Activated CD4-positive, alpha-beta T cell treated with anti-CD3 and anti-CD28 coated beads, Interleukin-2, amount 50 U/mL, for 16 hours (primary cell): ENCODE results near the gene RNF213.
"Not testable (repeated sequence)": the region's sequence is repeated elsewhere in the genome, so short reads cannot be mapped to it uniquely, and the experiment has no call there.

Source experiments
- DNase-seq: peaks from one replicate; pipeline ENCODE4 v3.0.0-alpha.2; 2020

The RNF213 gene

DNA sequence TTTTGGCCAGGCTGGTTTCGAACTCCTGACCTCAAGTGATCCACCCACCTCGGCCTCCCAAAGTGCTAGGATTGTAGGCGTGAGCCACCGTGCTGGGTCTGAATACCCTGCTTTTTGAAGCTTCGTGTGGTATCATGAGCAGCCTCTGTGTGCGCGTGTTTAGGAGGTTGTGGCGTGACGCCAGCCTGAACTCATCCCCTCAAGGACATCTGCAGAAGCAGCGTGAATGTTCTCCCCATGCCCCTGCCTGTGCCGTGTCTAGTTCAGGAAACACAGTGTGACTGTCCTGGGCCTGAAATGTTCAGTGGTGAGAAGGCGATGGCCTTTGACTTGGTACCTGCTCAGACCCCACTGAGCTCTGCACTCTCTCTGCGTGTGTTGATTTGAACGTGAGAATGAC lies 35.6 kb downstream of the RNF213 start:
- DNase-seq = no peak

DNA sequence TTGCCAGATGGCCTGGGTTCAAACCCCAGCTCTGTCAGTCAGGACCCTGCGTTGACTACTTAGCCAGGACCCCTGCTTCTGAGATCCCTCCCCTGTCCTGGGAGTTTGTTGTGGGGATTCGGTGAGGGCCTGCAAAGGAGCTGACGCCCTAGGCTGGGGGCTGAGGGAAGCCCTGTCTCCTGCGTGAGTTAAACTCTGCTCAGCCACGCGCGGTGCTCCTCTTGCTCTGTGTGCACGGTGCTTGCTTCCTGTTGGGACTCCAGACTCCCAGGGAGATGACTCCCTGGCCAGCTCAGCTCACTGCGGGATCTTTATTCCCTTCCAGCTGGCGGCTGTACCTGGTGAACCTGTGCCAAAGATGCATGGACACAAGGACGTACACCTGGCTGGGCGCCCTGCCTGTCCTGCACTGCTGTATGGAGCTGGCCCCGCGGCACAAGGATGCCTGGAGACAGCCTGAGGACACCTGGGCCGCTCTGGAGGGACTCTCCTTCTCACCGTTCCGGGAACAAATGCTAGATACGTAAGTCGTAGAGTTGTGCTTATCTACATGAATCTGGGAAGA lies 37.4 kb downstream of the RNF213 start:
- no peak for DNase-seq

DNA sequence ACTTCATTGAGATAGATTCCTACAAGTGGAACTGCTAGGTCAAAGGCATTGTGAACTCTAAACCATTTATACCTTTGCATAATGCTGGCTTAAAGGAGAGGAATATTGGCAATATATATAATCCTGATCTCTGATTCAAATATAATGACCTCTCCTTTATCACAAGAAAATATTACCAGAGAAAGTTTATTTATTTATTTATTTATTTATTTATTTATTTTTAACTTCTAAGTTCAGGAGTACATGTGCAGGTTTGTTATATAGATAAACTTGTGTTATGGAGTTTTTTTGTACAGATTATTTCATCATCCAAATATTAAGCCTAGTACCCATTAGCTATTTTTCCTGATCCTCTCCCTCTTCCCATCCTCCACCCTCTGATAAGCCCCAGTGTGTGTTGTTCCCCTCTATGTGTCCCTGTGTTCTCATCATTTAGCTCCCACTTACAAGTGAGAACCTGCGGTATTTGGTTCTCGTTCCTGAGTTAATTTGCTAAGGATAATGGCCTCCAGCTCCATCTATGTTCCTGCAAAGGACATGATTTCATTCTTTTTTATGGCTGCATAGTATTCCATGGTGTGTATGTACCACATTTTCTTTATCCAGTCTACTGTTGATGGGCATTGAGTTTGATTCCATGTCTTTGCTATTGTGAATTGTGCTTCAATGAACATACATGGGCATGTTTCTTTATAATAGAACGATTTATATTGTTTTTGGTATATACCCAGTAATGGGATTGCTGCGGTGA lies 38.9 kb downstream of the RNF213 start:
- not testable (repeated sequence) for DNase-seq

DNA sequence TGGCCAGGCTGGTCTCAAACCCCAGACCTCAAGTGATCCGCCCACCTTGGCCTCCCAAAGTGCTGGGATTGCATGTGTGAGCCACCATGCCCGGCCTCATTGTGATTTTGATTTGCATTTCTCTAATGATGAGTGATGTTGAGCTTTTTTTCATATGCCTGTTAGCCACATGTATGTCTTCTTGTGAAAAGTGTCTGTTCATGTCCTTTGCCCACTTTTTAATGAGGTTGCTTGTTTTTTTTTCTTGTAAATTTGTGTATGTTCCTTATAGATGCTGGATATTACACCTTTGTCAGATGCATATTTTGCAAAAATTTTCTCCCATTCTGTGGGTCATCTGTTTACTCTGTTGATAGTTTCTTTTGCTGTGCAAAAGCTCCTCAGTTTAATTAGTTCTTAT lies 40.1 kb downstream of the RNF213 start:
- DNase-seq = not testable (repeated sequence)

DNA sequence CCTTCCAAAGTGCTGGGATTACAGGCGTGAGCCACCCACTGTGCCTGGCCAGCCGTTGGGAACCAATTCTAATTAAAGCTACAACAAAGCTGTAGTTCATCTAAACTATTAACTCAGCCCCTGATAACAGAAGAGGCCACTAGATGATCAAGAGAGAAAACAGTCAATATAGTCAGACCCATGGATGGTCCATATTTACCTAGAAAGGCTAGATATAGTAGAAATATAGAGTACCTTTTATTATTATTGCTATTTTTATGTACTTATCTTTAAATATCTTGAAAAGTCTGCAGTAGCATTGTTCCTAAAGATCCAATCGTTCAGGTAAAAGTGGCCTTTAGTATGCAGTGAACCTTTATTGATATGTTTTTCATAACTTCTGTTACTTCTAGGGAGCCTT lies 43.2 kb downstream of the RNF213 start:
- DNase-seq = no peak

DNA sequence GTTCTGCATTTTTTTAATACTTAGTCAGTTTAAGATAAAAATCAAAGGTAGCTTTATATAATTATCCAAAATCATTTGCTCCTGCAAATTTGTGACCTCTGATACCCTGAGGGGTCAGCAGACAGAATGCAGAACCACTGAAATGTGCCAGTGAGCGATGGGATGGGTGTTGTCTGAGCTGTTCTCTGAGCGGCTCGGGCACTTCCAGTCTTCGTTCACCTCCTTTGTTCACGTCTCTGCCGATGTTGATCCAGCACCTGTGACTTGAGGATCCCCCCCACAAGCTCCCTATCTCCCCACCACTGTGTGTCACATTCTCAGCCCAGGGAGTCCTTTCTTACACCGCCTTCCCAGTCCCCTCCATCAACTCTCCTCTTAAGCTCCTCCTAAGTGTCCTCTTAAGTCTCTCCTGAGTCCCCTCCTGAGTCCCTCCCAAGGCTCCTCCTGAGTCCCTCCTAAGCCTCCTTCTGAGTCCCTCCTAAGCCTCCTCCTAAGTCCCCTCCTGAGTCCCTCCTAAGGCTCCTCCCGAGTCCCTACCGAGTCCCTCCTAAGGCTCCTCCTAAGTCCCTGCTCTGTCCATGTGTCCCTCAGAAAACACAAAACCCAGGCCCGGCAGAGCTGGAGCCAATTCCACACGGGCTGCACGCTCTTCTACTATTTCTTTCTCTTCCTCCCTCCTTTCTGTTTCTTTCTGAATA lies 47.5 kb downstream of the RNF213 start:
- DNase-seq = no peak

DNA sequence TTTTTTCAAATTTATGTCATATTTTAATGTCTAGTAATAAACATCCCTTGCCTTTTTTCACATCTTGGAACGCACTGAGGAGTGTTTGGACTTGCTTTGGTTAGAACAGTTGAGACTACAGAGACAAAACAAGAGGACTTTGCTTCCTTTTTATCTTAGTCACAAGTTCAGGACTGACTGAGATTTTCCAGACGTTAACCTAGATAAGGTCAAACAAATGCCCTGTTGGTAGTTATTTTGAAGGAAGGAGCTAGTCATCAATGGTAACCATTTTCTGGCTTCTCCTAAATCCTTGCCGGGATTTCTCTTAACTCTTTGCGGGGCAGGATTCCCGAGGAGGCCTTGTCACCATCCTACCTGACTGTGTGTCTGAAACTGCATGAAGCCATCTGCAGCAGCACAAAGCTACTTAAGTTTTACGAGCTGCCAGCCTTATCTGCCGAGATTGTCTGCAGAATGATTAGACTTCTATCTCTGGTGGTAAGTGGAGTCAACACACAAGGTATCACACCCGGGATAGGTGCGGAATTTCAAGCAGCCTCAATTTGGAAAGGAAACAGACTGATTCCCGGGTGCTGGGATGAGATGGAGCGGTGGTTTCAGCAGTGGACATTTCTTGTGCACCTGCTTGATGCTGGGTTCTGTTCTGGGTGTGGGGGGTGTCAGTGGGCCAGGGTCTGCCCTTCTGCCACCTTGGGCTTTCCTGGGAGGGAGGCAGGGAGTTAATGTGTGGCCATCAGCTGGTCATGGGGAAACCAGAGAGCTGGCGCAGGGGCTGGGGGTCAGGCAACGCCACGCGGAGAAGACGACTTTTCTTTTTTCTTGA lies 48.3 kb downstream of the RNF213 start:
- no peak for DNase-seq

DNA sequence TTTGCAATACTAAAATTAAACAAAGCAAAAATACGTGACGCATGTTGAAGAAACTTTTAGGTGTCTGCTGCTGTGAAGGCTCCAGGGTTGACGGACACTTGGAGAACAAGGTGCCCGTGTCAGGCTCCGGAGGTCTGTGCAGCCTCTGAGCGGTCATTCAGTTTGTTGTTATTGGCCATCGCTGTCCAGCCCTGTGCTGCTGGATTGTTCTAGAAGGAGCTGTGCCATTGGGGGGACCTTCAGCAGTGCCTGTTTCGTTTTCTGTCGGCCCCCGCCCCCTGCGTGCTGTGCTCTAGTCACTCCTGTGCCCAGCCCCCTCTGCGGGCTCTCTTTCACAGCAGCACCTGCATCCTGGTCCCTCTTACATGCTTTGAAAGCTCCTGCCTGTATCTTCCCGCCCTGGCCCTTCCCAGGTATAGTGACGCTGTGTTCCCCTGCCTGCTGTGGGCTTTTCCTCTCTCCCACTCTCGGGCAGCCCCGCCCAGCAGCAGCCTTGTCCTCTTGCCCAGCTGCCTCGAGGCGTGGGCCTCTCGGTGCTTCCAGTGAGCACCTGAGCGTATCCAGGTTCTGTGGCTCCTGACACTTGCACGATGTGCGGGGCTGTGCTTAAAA lies 50.7 kb downstream of the RNF213 start:
- no peak for DNase-seq

DNA sequence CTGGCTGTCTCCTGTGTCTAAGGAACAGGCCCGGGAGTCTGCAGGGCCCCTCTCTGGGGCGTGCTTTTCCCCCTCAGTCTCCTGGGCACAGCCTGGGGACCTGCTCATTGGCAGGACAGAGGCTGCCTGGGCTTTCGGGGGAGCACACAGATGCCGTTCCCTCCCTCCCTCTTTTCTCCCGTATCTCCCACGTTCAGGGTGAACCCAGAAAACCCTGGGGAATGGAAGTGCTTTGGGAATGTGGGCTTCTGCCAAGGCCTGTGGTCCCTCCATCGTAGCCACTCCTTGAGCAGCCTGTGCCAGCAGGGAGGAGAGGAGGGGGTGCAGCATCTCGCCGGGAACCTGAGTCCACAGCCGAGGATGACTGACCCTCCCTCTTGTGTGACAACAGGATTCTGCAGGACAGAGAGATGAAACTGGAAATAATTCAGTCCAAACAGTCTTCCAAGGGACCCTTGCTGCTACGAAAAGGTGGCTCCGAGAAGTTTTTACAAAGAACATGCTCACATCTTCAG lies 52.0 kb downstream of the RNF213 start:
- DNase-seq = no peak

DNA sequence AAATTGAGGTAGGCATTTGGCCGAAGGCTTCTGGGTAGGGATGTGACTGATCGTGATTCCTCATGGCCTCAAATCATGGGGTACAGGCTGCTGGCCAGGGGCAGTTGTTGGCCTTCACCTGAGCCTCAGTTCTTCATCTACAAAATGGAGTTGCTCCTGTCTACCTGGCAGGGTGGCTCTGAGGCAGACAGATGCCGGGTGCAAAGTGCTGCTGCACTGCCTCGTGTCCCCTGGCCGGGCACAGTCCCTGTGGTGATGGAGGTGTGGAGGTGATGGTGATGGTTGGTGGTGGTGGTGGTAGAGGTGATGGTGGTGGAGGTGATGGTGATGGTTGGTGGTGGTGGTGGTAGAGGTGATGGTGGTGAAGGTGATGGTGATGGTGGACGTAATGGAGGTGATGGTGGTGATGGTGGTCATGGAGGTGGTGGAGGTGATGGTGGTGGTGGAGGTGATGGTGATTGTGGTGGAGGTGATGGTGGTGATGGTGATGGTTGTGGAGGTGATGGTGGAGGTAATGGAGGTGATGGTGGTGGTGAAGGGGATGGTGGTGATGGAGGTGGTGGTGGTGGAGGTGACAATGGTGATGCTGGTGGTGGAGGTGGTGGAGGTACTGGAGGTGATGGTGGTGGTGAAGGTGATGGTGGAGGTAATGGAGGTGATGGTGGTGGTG lies 52.6 kb downstream of the RNF213 start:
- no peak for DNase-seq

DNA sequence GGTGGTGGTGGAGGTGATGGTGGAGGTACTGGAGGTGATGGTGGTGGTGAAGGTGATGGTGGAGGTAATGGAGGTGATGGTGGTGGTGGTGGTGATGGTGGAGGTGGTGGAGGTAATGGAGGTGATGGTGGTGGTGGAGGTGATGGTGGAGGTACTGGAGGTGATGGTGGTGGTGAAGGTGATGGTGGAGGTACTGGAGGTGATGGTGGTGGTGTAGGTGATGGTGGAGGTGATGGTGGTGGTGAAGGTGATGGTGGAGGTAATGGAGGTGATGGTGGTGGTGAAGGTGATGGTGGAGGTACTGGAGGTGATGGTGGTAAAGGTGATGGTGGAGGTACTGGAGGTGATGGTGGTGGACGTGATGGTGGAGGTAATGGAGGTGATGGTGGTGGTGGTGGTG lies 53.3 kb downstream of the RNF213 start:
- DNase-seq = not testable (repeated sequence)

DNA sequence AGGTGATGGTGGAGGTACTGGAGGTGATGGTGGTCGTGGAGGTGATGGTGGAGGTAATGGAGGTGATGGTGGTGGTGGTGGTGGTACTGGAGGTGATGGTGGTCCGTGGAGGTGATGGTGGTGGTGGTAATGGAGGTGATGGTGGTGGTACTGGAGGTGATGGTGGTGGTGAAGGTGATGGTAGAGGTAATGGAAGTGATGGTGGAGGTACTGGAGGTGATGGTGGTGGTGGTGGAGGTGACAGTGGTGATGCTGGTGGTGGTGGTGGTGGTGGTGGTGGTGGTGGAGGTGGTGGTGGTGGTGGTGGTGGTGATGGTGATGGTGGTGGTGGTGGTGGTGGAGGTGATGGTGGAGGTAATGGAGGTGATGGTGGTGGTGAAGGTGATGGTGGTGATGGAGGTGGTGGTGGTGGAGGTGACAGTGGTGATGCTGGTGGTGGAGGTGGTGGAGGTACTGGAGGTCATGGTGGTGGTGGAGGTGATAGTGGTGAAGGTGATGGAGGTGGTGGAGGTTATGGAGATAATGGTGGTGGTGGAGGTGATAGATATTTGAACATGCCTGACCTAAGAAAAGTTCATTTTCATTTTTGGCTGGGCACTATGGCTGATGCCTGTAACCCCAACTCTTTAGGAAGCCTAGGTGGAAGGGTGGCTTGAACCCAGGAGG lies 55.0 kb downstream of the RNF213 start:
- DNase-seq = no peak

DNA sequence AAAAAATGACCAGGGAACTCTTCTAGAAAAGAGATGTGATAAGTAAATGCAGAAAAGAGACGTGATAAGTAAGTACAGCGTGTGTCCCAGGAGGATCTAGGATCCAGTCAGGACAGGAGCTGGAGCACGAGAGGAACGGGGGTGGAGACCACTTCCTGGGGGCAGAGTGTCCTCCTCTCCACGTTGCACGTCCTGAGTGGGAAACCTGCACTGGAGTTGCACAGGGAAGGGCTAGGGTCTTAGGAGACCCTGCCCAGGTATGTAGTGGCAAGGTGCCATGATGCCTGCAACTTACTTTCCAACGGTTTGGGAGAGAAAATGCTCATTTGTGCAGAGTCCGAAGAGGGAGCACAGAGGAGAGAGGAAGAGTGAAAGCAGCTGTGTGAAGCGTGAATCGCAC lies 55.8 kb downstream of the RNF213 start:
- DNase-seq = no peak

DNA sequence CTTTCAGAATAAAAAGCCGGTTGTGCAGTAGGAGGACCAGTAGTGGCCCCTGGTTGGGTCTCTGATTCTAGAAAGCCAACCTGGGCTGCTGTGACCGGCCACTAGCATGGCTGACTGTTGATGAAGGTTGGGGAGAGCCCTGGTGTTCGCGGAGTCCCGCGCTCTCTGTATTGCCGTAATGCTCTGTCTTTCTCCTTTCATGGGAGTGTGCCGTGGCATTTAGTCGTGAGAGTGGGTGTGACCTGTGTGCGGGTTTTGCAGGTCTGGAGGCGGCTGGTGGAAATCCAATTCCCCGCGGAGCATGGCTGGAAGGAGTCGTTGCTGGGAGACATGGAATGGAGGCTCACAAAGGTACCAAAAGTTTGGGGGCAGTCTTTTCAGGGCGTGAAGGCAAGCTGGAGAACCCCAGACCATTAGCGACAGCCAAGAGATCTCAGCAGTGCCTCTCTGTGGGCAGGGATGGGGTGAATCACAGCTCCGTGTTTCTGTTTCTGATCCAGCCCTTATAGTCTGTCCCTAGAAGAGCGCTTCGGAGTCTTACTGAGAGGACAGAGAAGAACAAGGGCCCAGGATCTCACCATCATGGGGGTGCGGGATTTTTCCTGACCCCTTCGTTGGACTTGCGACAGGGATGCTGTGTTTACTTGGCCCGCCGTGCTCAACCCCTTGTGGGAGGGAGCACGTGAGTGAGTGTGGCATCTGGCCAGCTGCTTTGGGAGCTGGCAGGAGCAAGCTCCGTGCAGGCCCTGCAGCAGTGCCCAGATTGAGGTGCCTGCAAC lies 56.5 kb downstream of the RNF213 start:
- no peak for DNase-seq

DNA sequence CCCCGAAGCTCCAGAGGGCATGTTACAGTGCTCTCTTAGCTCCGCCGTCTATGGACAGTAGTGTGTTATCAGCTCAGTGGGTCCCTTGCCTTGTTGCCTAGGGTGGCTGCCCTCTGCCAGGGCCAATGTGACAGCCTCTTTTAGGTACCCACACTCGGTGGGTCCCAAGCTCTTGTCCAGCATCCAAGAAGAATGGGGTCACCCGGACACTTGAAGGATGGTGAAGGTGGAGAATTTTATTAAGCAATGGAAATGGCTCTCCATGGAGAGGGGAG lies 57.0 kb downstream of the RNF213 start:
- DNase-seq = no peak

DNA sequence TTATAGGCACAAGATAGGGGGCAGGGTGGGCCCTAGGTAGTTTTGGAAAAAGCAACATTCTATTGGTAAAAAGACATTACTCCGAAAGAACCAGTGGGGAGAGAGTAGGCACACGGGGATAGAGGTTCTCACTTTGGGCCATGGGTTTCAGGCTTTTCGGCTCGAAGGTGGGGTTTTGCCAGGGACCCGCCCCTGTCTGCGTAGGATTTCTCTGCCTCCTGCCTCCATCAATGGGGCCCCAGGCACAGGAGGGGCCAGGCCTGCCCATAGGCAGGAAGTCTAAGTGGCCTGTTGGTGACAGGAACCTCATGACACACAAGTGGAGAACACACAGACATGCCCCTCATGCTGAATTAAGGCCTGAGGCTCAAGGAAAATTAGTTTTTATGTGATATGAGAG lies 57.5 kb downstream of the RNF213 start:
- DNase-seq = no peak

DNA sequence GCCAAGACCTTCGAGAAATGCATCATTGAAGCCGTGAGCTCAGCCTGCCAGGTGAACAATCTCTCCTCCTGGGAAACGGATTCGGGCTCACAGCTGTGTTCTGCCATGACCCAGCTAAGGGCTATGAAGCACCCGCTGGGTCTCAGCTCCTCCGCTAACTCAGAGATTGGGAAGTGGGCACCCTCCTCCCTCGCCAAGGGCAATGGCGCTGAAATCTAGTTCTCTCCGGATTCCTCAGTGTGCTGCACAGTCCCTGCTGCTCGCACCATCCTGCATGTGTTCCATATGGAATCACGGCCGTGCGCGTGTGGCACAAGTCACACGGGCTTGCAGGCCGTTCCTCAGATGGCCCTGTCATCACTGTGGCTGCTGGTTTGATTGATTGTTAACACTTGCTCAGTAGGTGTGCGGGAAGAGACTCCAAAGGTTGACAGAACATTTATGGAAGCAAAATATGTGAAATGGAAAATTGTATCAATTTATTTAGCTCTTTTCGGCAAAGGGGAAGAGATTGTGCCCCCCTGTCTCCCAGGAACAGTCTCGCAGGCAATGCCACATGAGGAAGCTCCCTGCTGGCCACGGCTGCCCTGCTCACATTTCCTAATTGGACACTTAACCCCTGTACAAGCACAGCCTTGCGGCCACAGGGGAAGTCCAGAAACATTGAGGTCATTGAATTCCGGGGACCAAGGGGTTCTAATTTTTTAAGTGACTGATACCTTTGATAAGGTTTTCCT lies 58.8 kb downstream of the RNF213 start:
- DNase-seq = no peak

DNA sequence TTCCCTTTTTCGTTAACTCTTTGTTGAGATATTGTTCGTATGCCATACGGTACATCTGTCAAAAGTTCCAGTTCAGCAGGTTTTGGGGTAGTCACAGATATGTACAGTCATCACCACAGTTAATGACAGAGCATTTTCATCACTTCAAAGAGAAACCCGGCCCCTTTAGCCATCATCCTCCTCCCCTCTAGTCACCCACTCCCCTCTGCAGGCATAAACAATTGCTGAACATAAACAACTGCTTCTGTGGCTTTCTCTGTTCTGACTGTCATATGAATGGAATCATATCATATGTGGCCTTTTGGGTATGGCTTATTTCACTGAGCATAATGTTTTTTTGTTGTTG lies 59.3 kb downstream of the RNF213 start:
- no peak for DNase-seq

DNA sequence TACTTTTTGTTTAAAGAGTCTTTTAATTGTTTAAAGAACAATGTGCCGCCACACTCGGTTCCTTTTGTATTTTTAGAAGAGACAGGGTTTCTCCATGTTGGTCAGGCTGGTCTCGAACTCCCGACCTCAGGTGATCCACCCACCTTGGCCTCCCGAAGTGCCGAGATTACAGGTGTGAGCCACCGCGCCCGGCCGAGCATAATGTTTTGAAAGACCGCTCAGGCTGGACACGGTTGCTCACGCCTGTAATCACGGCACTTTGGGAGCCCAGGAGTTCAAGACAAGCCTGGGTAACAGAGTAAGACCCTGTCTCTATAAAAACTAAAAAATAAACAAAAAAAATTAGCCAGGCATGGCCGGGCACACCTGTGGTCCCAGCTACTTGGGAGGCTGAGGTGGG lies 59.8 kb downstream of the RNF213 start:
- DNase-seq = no peak

DNA sequence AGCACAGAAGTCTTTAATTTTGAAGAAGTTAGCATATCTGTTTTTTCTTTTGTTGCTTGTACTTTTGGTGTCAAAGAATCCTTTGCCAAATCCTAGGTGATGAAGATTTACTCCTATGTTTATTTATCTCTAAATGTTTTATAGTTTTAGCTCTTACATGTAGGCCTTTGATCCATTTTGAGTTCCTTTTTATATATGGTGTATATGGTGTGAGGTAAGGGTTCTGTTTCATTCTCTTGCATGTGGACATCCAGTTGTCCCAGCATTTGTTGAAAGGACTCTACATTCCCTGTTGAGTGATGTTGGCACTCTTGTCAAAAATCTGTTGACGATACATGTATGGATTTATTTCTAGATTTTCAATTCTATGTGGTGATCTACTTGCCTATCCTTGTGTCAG lies 62.2 kb downstream of the RNF213 start:
- no peak for DNase-seq

DNA sequence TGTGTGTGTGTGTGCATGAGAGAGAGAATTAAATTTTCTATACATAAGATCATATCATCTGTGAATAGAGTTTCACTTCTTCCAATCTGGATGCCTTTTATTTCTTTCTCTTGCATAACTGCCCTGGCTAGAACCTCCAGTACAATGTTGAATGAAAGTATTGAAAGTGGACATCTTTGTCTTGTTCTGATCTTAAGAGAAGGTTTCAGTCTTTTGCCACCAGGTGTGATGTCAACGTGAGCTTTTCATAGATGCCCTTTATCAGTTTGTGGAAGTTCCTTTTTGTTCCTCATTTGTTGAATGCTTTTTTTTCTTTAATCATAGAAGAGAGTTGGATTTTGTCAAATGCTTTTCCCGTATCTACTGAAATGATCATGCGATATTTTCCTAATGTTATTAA lies 63.3 kb downstream of the RNF213 start:
- DNase-seq = no peak
